ENCODE measurements around the gene CCDC116.

Gene CCDC116

DNA sequence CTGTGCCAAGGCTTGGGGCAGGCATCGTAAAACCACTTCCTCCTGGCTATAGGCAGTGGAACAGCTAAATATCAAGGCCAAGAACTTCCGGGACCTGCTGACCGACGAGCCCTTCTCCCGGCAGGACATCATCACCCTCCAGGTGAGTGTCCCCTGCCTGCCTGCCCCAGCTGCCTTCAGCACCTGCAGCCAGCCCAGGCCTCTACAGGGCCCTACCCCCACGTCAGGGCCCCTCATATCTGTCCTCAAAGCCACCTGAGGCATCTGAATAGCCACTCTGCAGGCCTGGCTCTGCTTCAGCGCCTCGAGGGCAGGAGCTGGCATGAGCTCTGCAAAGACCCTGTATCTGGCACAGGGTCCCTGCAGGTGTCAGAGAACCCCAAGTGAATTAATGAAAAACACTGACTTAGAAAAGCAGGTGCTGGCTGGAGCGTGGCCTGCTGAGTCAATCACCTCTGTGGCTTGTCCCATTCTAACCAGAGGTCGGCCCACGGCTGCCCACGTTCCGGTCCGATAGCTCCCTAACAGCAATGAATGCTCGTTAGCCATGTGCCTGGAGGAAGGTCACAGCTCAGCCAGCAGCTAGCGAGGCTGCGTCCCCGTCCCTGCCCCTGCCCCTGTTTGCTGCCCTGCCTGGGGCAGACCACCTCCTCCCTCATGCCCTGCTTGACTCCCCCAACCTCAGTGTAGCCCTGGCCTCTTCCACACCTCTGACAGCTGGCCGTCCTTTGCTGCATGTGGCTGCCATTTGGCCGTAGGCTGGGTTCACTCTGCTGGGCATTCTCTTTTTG lies 50.0 kb downstream of the CCDC116 start:
- DNase-seq, result no peak

DNA sequence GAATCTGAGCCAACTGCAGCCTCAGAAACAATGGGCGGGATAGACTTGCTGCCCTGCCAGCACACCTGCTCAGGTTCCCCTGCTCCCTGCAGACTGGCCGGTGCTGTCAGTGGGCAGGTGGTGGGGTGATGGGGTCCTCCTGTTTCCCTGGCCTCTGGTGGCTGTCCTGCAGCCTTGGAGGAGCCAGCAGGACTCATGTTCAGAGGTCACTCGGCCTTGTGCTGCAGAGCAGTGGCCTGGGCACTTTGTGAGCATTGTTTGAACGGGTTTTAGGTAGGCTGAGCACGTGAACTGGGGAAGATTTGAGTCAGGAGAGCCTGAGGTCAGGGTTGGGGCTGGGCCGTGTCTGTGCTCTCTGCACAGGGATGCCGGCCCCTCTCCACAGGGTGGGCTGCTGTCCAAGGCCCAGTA lies 50.8 kb downstream of the CCDC116 start:
- no peak for DNase-seq

DNA sequence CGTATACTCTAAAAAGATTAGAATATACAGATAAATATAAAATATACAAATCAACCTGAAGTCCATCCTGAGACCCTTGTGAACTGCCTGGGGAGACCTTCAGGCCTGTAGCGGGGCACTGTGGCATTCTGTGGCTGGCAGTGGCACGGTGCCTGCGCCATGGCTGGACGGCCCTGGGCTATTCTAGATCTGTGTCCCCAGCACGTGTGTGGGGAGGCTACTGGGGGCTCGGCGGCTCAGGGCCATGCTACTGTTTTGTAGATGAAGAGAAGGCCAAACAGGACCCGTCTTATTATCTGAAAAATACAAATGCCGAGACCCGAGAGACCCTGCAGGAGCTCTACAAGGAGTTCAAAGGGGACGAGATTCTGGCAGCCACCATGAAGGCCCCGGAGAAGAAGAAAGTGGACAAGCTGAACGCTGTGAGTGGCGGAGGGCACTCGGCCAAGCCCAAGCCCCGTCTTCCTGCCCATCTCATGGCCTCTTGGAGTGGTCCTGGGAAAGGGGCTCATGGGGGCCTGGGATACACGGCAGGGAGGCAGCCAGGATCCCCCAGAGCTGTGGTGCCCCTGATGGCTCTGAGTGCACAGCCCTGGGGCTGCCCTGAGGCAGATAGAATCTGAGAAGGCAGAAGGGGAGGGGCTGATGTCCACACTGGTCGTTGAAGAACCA lies 52.1 kb downstream of the CCDC116 start:
- no peak for DNase-seq

DNA sequence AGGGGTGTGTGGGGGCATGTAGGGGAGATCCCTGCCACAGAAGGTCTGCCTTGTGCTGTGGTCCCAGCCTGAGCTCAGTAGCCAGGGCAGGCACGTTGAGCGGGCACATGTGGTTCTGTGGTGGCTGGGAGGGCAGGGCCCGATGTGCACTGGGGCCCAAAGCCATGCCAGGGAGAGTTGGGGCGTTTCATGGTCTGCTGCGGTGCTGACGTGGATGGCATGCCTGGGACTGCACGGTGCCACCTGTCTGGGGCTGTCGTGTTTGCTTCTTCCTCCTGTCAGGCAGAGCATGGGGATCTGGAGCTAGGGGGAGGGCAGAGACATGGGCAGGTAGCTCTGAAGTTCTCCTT lies 52.6 kb downstream of the CCDC116 start:
- no peak for DNase-seq

DNA sequence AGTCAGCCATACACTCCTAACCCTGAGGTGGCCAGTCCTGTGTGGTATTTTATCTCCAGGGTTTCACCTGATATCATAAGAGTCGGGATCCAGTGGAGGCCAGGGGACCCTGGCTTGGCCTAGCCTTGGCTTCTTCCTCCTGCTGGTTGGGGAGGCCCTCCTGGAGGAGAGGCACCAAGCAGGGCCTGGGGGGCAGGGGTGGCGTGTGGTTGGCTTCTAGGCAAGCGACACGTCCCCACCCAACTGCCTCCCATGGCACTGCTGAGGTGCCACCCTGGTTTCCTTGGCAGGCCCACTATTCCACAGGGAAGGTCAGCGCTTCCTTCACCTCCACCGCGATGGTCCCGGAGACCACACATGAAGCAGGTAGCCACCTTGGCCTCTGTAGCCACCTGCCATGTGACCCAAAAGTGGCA lies 53.6 kb downstream of the CCDC116 start:
- no peak for DNase-seq
